ENCODE measurements around the gene CRYL1. TPM values are rescaled to one million over a fixed set of nuclear protein-coding genes. Genes with fewer than 3 reads are reported as not detected.

The CRYL1 gene
- total RNA-seq, 2 donors from 2014 or later: 24.4 to 30.2 TPM

DNA sequence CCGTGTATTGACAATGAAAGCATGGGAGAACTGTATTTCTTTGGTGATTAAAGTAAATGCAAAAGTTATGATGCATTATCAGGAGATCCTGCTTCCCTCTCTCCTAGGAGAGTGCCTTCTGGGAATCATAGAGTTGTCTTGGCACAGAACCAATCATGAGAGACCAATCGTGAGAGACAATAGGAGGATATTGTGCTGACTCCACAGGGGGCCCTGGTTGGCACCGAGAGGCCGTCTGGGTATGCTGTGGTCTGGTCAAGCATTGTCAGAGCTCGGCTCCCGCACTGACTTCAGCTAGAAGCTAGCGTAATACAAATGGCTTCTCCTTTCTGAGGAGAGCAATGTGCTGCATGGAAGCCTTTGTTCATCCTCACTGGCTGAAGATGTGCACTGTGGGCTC lies 162.1 kb downstream of the CRYL1 start:
- intact Hi-C loops (cut with DNase I): no loop called here
- DNase-seq (ENCODE audit: low spot score): no peak

DNA sequence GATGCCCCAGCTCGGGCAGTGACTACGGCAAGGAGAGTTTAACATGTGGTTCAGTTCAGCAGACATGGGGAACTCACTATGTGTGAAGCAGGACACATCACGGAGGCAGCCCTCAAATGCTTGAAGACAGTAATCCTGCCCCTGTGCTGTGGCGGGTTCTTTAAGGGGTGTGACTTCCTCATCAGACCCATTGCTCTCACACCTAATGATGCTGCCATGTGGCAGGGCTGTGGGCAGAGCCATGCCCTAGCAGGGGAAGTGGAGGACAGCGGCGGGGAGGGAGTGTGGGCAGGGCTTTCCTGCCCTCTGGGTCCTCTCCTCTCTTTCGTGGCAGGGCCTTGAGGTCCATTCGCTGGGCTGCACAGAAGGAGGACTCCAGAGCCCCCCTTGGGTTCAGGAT lies 162.5 kb downstream of the CRYL1 start:
- intact Hi-C loops (cut with DNase I): no loop called here
- DNase-seq (ENCODE audit: low spot score): no peak

DNA sequence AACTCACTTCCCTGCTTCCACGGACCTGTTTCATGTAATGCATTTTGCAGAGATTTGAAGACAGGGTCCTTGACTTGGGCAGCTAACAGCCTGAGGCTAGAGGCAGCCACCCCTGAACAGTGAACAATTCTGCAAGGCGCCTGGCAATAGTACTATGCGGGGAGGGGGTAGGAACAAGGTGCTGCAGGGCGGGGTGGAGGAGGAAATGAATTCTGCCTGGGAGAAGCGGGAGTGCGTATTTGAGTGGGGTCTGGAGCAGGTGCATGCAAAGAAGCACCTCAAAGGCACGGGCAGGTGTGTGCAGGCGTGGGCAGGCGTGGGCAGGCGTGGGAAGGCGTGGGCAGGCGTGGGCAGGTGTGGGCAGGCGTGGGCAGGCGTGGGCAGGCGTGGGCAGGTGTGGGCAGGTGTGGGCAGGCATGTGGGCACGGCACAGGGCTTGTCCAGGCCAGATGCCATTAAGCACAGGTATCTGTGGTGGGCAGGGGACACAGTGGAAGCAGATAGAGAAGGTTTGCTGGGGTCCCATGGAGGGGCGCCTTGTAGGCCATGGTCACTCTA lies 163.1 kb downstream of the CRYL1 start:
- DNase-seq (ENCODE audit: low spot score): no peak
- intact Hi-C loops (cut with DNase I): no loop called here

DNA sequence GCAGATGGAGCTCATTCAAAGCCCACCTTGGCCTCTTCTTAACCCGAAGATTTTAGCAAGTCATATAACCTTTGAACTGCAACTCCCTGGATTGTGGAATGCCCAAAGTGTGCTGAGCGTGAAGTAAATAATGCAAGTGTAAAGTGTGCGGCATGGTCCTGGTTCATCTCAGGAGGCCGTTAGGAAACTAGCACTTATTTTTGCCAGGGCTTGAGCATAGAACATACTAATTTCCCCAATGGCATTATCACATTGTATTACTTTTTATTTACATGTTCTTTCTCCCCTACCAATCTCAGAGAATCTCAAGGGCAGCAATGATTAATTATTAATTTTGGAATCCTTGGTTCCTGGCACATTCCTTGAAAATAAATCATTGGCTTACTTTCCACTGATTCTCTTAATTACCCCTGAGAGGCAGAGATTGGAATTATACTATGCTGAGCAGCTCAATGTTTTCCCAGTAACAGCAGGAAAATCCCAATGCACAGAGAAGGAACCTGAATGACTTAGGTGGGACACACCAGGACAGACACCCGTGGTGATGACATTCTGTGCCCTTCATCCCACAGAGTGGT lies 164.7 kb downstream of the CRYL1 start:
- intact Hi-C loops (cut with DNase I): no loop called here
- DNase-seq (ENCODE audit: low spot score): no peak

DNA sequence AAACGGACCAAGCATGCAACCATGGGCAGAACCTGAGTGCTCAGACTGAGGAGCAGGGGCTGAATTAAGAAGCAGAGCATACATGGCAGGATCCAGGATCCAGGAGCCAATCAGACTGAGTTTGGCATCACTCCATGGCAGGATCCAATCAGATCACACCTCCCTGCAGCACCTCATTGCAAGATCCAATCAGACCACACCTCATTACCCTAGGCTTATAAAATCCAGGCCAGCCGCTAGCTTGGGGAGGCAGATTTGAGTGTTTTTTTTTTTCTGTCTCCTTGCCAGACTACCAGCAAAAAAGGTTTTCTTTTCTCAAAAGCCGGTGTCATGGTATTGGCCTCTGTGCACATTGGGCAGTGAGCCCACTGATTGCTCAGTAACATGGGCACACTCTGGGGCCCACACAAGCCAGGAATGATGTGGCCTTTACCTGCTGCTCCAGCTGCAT lies 165.6 kb downstream of the CRYL1 start:
- DNase-seq (ENCODE audit: low spot score): no peak
- intact Hi-C loops (cut with DNase I): no loop called here

DNA sequence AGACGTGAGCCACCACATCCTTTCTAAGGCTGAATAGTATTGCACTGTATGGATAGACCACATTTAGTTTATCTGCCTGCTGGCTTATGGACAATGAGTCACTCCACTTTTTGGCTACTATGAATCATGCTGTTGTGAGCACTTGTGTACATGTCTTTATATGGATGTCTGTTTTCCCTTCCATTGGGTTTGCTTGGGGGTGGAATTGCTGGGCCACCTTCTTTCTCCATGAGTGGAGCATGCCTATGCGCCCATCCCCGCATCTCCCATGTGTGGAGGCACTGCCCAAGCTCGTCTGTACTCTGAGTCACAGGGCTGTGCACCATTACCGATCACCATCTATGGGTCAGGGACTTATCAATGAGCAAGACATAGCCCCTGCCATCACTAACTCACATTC lies 166.3 kb downstream of the CRYL1 start:
- no peak for DNase-seq (ENCODE audit: low spot score)
- intact Hi-C loops (cut with DNase I): no loop called here

DNA sequence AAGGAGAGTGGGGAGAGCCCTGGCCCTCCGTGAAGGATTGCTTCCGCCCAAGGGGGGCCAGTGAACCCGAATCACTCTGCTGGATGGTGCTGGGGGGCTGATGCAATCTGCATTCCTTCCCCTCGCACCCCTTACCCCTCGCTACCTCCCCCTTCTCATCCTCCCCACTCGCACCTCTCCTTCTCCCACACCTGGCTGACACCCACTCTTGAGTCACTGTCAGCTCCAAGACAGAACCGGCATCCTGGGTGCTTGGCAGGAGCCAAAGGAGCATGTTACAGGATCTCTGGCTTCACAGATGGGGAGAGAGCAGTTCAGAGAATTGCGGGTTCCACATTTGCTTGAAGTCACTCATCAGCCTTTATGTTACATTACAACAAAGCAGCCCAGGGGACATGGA lies 167.6 kb downstream of the CRYL1 start:
- no peak for DNase-seq (ENCODE audit: low spot score)
- intact Hi-C loops (cut with DNase I): no loop called here

DNA sequence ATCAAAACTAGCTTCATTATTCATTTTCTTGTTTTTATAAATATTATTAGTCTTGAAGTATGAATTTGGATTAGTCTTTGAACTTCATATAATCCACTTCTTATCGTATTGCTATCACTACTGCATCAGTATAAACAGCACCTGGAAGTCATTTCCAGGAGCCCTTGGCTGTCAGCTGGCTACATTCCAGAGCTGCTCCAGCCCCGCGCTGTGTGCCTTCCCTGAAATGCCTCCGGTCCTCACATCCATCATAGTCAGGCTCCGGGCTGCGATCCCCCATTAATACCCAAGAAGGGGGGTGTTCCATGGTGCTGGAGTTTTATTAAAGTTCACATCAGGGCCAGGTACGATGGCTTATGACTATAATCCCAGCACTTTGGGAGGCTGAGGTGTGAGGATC lies 169.2 kb downstream of the CRYL1 start:
- intact Hi-C loops (cut with DNase I): no loop called here

DNA sequence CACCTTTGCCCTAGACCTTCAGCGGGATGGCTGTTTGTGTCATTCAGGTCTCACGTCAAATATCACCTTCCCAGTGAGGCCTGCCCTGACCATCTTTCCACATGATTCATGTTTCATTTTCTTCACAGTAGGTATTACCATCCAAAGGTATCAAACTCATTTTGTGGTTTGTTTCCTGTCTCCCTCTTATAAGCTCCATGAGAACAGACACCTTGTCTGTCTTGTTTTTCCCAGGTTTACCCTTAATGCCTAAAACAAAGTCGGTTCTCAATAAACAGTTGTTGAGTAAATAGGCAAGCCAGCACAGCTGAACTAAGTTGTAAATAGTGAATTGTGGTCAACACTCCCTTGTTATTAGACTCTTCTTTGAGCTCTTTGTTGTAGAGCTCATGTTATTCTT lies 170.9 kb downstream of the CRYL1 start:
- DNase-seq (ENCODE audit: low spot score): no peak
- intact Hi-C loops (cut with DNase I): no loop called here

More for the DNA sequence above, 169.2 kb downstream of the CRYL1 start:
- no peak for DNase-seq (ENCODE audit: low spot score)

DNA sequence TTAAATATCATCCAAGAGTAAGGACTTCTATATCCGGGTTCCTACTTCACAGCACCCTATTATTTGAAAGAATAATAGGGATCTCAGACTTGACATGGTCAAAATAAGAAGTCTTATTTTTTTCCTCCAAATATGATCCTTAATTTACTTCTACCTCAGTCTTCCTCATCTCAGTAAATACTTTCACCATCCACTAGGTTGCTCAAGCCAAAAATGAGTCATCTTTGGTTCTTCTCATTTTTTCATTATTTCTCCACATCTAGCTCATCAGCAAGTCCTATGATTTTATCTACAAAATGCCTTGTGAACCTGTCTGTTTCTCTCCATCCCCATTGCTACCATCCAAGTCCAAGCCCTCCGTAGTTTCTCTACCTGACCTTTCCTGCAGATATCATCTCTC lies 171.7 kb downstream of the CRYL1 start:
- intact Hi-C loops (cut with DNase I): no loop called here
- no peak for DNase-seq (ENCODE audit: low spot score)

Small RNAs within 50 kb of the gene (microRNA-seq; reads per million reads assigned to microRNA genes)
- 0 reads per million in 2 donors for gene MIR4499 (ENCODE audit: borderline microRNAs expressed in 2 of 2)

Other genes starting within 250 kb of the CRYL1 start
- gene IFT88, start 41.3 kb upstream of the CRYL1 start, total RNA-seq: 10 to 100 TPM; 13.6 to 14.0 TPM
- 1 to 10 TPM; 9.2 to 9.8 TPM for gene IL17D, start 177.8 kb upstream of the CRYL1 start, total RNA-seq
- 10 to 100 TPM; 13.7 to 17.4 TPM for gene EEF1AKMT1, start 248.1 kb upstream of the CRYL1 start, total RNA-seq

Data from posterior vena cava (tissue), 2 donors.